Liver (tissue), 9 donors: ENCODE measurements around the gene DNAL4. TPM values are rescaled to one million over a fixed set of nuclear protein-coding genes. Genes with fewer than 3 reads are reported as not detected.

ENCODE experiments used
- DNase-seq: peaks from one replicate; pipeline ENCODE4 v3.0.0-alpha.2; 2017; ENCODE audit warnings: low spot score
- H3K27ac ChIP-seq, 2 donors: one replicate each; pipeline ENCODE4 v1.7.0; 2013; ENCODE audit warnings: inconsistent platforms in 2 of 2, low read length in 2 of 2, control low read depth in 1 of 2, low read depth in 1 of 2, mild to moderate bottlenecking in 1 of 2
- H3K27me3 ChIP-seq, 4 donors: one replicate each; pipeline versions ENCODE4 v1.6.1 to v1.7.0; 2013; ENCODE audit warnings: low read length in 3 of 4, inconsistent platforms in 1 of 4, mild to moderate bottlenecking in 1 of 4, moderate library complexity in 1 of 4; ENCODE audit not compliant: control insufficient read depth in 4 of 4, insufficient read depth in 4 of 4
- H3K36me3 ChIP-seq, 4 donors: one replicate each; pipeline versions ENCODE4 v1.6.1 to v1.7.0; 2013; ENCODE audit warnings: low read length in 3 of 4, mild to moderate bottlenecking in 3 of 4, low read depth in 1 of 4, moderate library complexity in 1 of 4; ENCODE audit not compliant: control insufficient read depth in 4 of 4, insufficient read depth in 3 of 4
- H3K4me1 ChIP-seq, 4 donors: one replicate each; pipeline versions ENCODE4 v1.6.1 to v1.7.0; 2013; ENCODE audit warnings: low read length in 3 of 4, mild to moderate bottlenecking in 3 of 4, moderate library complexity in 1 of 4; ENCODE audit not compliant: control insufficient read depth in 4 of 4, insufficient read depth in 4 of 4
- H3K4me3 ChIP-seq, 3 donors: one replicate each; pipeline versions ENCODE4 v1.6.1 to v1.7.0; 2013; ENCODE audit warnings: low read length in 3 of 3, control low read depth in 1 of 3, low read depth in 1 of 3, mild to moderate bottlenecking in 1 of 3
- H3K9ac ChIP-seq, 2 donors: one replicate each; pipeline ENCODE4 v1.7.0; 2013; ENCODE audit warnings: low read length in 2 of 2, mild to moderate bottlenecking in 2 of 2, moderate library complexity in 2 of 2, control low read depth in 1 of 2, low read depth in 1 of 2
- H3K9me3 ChIP-seq, 4 donors: one replicate each; pipeline versions ENCODE4 v1.6.1 to v1.7.0; 2013; ENCODE audit warnings: low read length in 3 of 4; ENCODE audit not compliant: control insufficient read depth in 4 of 4
- EGR1 ChIP-seq, 2 donors: IDR thresholded peaks; 2 replicates each; pipeline ENCODE4 v1.6.1; 2016 to 2018; ENCODE audit warnings: antibody characterized with exemption in 2 of 2, low read depth in 2 of 2
- FOXA1 ChIP-seq: IDR thresholded peaks from 2 replicates; pipeline ENCODE4 v1.6.1; 2016; ENCODE audit warnings: antibody characterized with exemption
- FOXA2 ChIP-seq: IDR thresholded peaks from 2 replicates; pipeline ENCODE4 v1.6.1; 2016; ENCODE audit warnings: antibody characterized with exemption
- GABPA ChIP-seq, 2 donors: IDR thresholded peaks in 1 of 2; conservative IDR thresholded peaks in 1 of 2; 2 replicates each; pipeline ENCODE4 v1.6.1; 2016; ENCODE audit warnings: antibody characterized with exemption in 2 of 2, mild to moderate bottlenecking in 1 of 2, moderate library complexity in 1 of 2
- HNF4A ChIP-seq, 2 donors: conservative IDR thresholded peaks; 2 replicates each; pipeline ENCODE4 v1.6.1; 2016; ENCODE audit warnings: antibody characterized with exemption in 2 of 2, mild to moderate bottlenecking in 2 of 2
- HNF4G ChIP-seq: IDR thresholded peaks from 2 replicates; pipeline ENCODE4 v1.6.1; 2016; ENCODE audit warnings: antibody characterized with exemption
- JUND ChIP-seq, 2 donors: IDR thresholded peaks; 2 replicates each; pipeline ENCODE4 v1.6.1; 2016; ENCODE audit warnings: antibody characterized with exemption in 2 of 2
- MAX ChIP-seq: IDR thresholded peaks from 2 replicates; pipeline ENCODE4 v1.6.1; 2016; ENCODE audit warnings: antibody characterized with exemption
- NR2F2 ChIP-seq: IDR thresholded peaks from 2 replicates; pipeline ENCODE4 v1.6.1; 2016; ENCODE audit warnings: antibody characterized with exemption
- RAD21 ChIP-seq, 2 donors: IDR thresholded peaks; 2 replicates each; pipeline ENCODE4 v1.6.1; 2016; ENCODE audit warnings: antibody characterized with exemption in 2 of 2, mild to moderate bottlenecking in 2 of 2
- RXRA ChIP-seq, 2 donors: IDR thresholded peaks; 2 replicates each; pipeline ENCODE4 v1.6.1; 2017 to 2018; ENCODE audit warnings: antibody characterized with exemption in 2 of 2, mild to moderate bottlenecking in 1 of 2
- YY1 ChIP-seq: IDR thresholded peaks from 2 replicates; pipeline ENCODE4 v1.6.1; 2016; ENCODE audit warnings: antibody characterized with exemption, mild to moderate bottlenecking
- WGBS: extraction: QIAGEN DNeasy Blood & Tissue Kit; methylation state at CpG from one replicate; pipeline ENCODE4 v1.1.7; 2013; 5-methylcytosine and 5-hydroxymethylcytosine counted together
- polyA plus RNA-seq, 2 donors: library from polyadenylated mRNA; stranded (reverse) in 1 of 2; unstranded in 1 of 2; fragments of 200-250 nt in 1 of 2; fragments of >200 nt in 1 of 2; fragmentation: Nextera tagmentation in 1 of 2; extraction: Ambion mirVana in 1 of 2; gene quantifications; one replicate each; pipeline versions ENCODE4 v1.2.1 to v1.2.3, GENCODE V29; 2013 to 2015
- total RNA-seq, 2 donors: library from RNA; depleted of rRNA; stranded (reverse); fragments of >200 nt; gene quantifications; one replicate each; pipeline ENCODE4 v1.2.3, GENCODE V29; 2014
- TF ChIP-seq, protein P1 (sequence below): IDR thresholded peaks from 2 replicates; pipeline ENCODE4 v1.6.1; 2016; ENCODE audit warnings: antibody characterized with exemption, mild to moderate bottlenecking
- TF ChIP-seq, protein P2 (sequence below): fragments of 150-350 bp; IDR thresholded peaks from 2 replicates; pipeline ENCODE4 v1.5.1; 2017; ENCODE audit warnings: improper control_type of control experiment, low read depth, low read length; ENCODE audit not compliant: missing input control
- TF ChIP-seq, protein P3 (sequence below): IDR thresholded peaks from 2 replicates; pipeline ENCODE4 v1.6.1; 2016; ENCODE audit warnings: antibody characterized with exemption
- donor health status: healthy.
- donor health status: healthy.
- donor health status: healthy.
- donor health status: healthy.
- donor health status: healthy.

Gene DNAL4
- total and polyA plus RNA-seq, 4 donors = 4.0 to 5.6 (median 4.9) TPM

- DNase-seq = no peak
- peaks cover 8 to 25% (median 17%) of the 10 kb centered on the region in 4 donors for H3K4me1 ChIP-seq
- H3K4me3 ChIP-seq = no peak overlapping the region
- WGBS = 91% methylated on average over 15 of the region's 15 CpGs
- H3K9me3 ChIP-seq = no peaks in the 10 kb centered on the region
- TF ChIP-seq GABPA (IDR thresholded peaks at IDR 0.05 in 1 of 2, conservative IDR thresholded peaks at IDR 0.05 in 1 of 2) (no peak), MAX (no peak), FOXA1 (no peak), JUND (IDR thresholded peaks at IDR 0.05) (no peak), YY1 (no peak), RXRA (IDR thresholded peaks at IDR 0.05) (no peak), EGR1 (IDR thresholded peaks at IDR 0.05; ENCODE audit: low read depth in 2 of 2) (no peak), HNF4G (no peak)
- TF ChIP-seq, protein P1, sequence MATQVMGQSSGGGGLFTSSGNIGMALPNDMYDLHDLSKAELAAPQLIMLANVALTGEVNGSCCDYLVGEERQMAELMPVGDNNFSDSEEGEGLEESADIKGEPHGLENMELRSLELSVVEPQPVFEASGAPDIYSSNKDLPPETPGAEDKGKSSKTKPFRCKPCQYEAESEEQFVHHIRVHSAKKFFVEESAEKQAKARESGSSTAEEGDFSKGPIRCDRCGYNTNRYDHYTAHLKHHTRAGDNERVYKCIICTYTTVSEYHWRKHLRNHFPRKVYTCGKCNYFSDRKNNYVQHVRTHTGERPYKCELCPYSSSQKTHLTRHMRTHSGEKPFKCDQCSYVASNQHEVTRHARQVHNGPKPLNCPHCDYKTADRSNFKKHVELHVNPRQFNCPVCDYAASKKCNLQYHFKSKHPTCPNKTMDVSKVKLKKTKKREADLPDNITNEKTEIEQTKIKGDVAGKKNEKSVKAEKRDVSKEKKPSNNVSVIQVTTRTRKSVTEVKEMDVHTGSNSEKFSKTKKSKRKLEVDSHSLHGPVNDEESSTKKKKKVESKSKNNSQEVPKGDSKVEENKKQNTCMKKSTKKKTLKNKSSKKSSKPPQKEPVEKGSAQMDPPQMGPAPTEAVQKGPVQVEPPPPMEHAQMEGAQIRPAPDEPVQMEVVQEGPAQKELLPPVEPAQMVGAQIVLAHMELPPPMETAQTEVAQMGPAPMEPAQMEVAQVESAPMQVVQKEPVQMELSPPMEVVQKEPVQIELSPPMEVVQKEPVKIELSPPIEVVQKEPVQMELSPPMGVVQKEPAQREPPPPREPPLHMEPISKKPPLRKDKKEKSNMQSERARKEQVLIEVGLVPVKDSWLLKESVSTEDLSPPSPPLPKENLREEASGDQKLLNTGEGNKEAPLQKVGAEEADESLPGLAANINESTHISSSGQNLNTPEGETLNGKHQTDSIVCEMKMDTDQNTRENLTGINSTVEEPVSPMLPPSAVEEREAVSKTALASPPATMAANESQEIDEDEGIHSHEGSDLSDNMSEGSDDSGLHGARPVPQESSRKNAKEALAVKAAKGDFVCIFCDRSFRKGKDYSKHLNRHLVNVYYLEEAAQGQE = no peak
- TF ChIP-seq, protein P2, sequence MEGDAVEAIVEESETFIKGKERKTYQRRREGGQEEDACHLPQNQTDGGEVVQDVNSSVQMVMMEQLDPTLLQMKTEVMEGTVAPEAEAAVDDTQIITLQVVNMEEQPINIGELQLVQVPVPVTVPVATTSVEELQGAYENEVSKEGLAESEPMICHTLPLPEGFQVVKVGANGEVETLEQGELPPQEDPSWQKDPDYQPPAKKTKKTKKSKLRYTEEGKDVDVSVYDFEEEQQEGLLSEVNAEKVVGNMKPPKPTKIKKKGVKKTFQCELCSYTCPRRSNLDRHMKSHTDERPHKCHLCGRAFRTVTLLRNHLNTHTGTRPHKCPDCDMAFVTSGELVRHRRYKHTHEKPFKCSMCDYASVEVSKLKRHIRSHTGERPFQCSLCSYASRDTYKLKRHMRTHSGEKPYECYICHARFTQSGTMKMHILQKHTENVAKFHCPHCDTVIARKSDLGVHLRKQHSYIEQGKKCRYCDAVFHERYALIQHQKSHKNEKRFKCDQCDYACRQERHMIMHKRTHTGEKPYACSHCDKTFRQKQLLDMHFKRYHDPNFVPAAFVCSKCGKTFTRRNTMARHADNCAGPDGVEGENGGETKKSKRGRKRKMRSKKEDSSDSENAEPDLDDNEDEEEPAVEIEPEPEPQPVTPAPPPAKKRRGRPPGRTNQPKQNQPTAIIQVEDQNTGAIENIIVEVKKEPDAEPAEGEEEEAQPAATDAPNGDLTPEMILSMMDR = no peak
- H3K9ac ChIP-seq = no peak overlapping the region
- H3K27me3 ChIP-seq = no peaks in the 10 kb centered on the region
- peaks cover 51 to 97% (median 72%) of the 10 kb centered on the region in 4 donors for H3K36me3 ChIP-seq
- H3K27ac ChIP-seq = no peak overlapping the region
Observed at GRCh38 chr22:38740116-38740723, 53.7 kb downstream of the DNAL4 start.

DNA sequence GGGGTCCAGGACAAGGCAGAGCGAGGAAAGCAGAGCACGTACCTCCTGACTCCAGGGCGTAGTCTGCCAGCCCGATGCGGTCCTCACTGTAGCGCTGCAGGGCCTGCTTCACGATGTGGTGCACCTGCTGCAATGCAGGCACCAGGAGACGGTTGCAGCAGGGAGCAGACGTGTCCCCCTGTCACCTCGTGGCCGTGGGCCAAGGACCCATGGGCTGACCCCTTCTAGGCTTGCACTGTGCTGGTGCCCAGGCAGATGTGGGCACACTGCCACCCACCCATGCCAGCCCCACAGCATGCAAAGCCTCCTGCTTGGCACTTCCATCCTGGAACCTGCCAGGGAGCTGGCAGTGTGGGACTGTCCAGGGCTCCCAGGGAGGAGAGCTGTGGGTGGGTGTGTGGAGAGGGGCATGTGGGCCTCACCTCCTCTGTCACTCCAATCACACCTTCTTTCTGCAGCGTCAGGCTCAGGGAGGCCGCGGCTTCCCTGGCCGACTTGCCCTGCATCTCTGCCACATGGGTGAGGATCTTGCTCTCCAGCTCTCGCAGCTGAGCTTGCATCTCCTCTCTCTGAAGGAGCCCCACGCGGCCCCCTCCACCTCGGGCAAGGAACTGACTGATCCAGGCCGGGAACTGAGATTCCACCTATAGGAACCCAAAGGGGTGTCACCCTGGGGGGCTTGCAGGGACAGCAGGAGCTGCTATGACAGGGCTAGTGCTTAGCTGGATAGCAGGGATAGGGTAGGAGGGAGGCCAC is 54.5 kb downstream of the DNAL4 start:
- Histone ChIP-seq H3K27ac (no peak overlapping the region), H3K4me1 (peaks cover 9 to 32% (median 21%) of the 10 kb centered on the region in 4 donors)

More for the DNA sequence above, 54.5 kb downstream of the DNAL4 start:
- H3K27me3 ChIP-seq = no peaks in the 10 kb centered on the region
- peaks cover 50 to 91% (median 67%) of the 10 kb centered on the region in 4 donors for H3K36me3 ChIP-seq
- H3K9me3 ChIP-seq = no peaks in the 10 kb centered on the region
- no peak for TF ChIP-seq RXRA (IDR thresholded peaks at IDR 0.05)
- no peak for TF ChIP-seq FOXA1
- TF ChIP-seq, protein P2 = no peak
- TF ChIP-seq HNF4A (conservative IDR thresholded peaks at IDR 0.05) = no peak
- TF ChIP-seq, protein P3, sequence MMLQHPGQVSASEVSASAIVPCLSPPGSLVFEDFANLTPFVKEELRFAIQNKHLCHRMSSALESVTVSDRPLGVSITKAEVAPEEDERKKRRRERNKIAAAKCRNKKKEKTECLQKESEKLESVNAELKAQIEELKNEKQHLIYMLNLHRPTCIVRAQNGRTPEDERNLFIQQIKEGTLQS = no peak
- no peak for TF ChIP-seq JUND (IDR thresholded peaks at IDR 0.05)
- TF ChIP-seq RAD21 (IDR thresholded peaks at IDR 0.05) = no peak
- no peak for TF ChIP-seq EGR1 (IDR thresholded peaks at IDR 0.05; ENCODE audit: low read depth in 2 of 2)
- no peak for TF ChIP-seq NR2F2
- TF ChIP-seq, protein P1 = no peak
- TF ChIP-seq FOXA2 = no peak
- no peak for TF ChIP-seq GABPA (IDR thresholded peaks at IDR 0.05 in 1 of 2, conservative IDR thresholded peaks at IDR 0.05 in 1 of 2)
- TF ChIP-seq HNF4G = no peak
- TF ChIP-seq MAX = no peak
- WGBS = 90% methylated on average over 20 of the region's 20 CpGs
- DNase-seq = no peak
- no peak overlapping the region for H3K4me3 ChIP-seq
- H3K9ac ChIP-seq = no peak overlapping the region
